A549 (cell line): Measurements from ENCODE around the gene CXCL12. TPM values are rescaled to one million over a fixed set of nuclear protein-coding genes. Genes with fewer than 3 reads are reported as not detected.
A peak's percentile ranks its signal among the peaks of the same experiment; 100 is the strongest.

ENCODE experiments used
- ATAC-seq, 2 experiments: fragments of 200-7000 bp in 1 of 2; fragments of >200 bp in 1 of 2; cut with Nextera tagmentation in 1 of 2; cut with Tn5 transposase in 1 of 2; 3 replicates each; pipeline versions ENCODE4 v1.8.0 to v1.9.1; 2018 to 2020; ENCODE audit warnings: mild to moderate bottlenecking in 1 of 2, moderate library complexity in 1 of 2
- CTCF ChIA-PET: fragments of 300-600 bp; sonication (Branson Sonifier 250); formaldehyde crosslinking; extraction: SDS; loops from one replicate; lab custom pipeline; 2021; ENCODE audit warnings: antibody characterized with exemption, inconsistent platforms; lab: Yijun Ruan, JAX
- POLR2A ChIA-PET: fragments of 350-600 bp; formaldehyde crosslinking; extraction: SDS; loops from one replicate; lab custom pipeline; 2021; ENCODE audit warnings: antibody characterized with exemption, inconsistent platforms; lab: Yijun Ruan, JAX
- DNase-seq, 2 experiments: peaks; one replicate each; pipeline versions ENCODE4 v3.0.0 to v3.0.0-alpha.2; 2011 to 2016; ENCODE audit warnings: low read depth in 1 of 2, low spot score in 1 of 2
- FAIRE-seq: peaks from 2 replicates; lab custom pipeline; 2011; peaks lifted over from hg19 to GRCh38; lab: Jason Lieb, UNC
- H3K27ac ChIP-seq, 2 experiments: fragments of >200 bp; sonication (Bioruptor Twin); formaldehyde crosslinking; 3 replicates each; pipeline ENCODE4 v1.5.1; 2016 to 2017
- H3K4me1 ChIP-seq: fragments of >200 bp; sonication (Bioruptor Twin); formaldehyde crosslinking; 3 replicates; pipeline ENCODE4 v1.6.1; 2016
- H3K4me2 ChIP-seq: fragments of >200 bp; sonication (Bioruptor Twin); formaldehyde crosslinking; 3 replicates; pipeline ENCODE4 v1.6.1; 2016
- H3K4me3 ChIP-seq: fragments of >200 bp; sonication (Bioruptor Twin); formaldehyde crosslinking; 3 replicates; pipeline ENCODE4 v1.5.1; 2016
- H3K9me3 ChIP-seq: fragments of >200 bp; sonication (Bioruptor Twin); formaldehyde crosslinking; 3 replicates; pipeline ENCODE4 v1.6.1; 2016
- BHLHE40 ChIP-seq: IDR thresholded peaks from 2 replicates; pipeline ENCODE4 v1.6.1; 2012; ENCODE audit warnings: low read depth, low read length, inconsistent platforms
- CBX2 ChIP-seq: fragments of 200-600 bp; sonication (generic); IDR thresholded peaks from 2 replicates; pipeline ENCODE4 v1.6.1; 2016; ENCODE audit warnings: low read depth, mild to moderate bottlenecking, borderline replicate concordance
- CBX8 ChIP-seq: fragments of 200-600 bp; sonication (generic); IDR thresholded peaks from 2 replicates; pipeline ENCODE4 v1.6.1; 2016
- EHF ChIP-seq: fragments of 250-450 bp; sonication (Bioruptor Pico); IDR thresholded peaks from 2 replicates; pipeline ENCODE4 v1.5.0; 2020; ENCODE audit warnings: mild to moderate bottlenecking
- FOSB ChIP-seq: fragments of 250-450 bp; sonication (Bioruptor Pico); IDR thresholded peaks from 2 replicates; pipeline ENCODE4 v1.5.0; 2020; ENCODE audit warnings: mild to moderate bottlenecking, moderate library complexity
- GATA3 ChIP-seq: IDR thresholded peaks from 2 replicates; pipeline ENCODE4 v1.6.1; 2012; ENCODE audit warnings: borderline replicate concordance
- HEYL ChIP-seq: fragments of 250-450 bp; sonication (Bioruptor Pico); IDR thresholded peaks from 2 replicates; pipeline ENCODE4 v1.8.0; 2021; ENCODE audit warnings: mild to moderate bottlenecking, moderate library complexity
- HOXA7 ChIP-seq: fragments of 250-450 bp; sonication (Bioruptor Pico); IDR thresholded peaks from 2 replicates; pipeline ENCODE4 v1.5.0; 2020; ENCODE audit warnings: mild to moderate bottlenecking, moderate library complexity
- HOXB13 ChIP-seq: fragments of 250-450 bp; sonication (Bioruptor Pico); IDR thresholded peaks from 2 replicates; pipeline ENCODE4 v1.5.0; 2020; ENCODE audit warnings: low read depth, mild to moderate bottlenecking, moderate library complexity
- HOXB5 ChIP-seq: fragments of 250-450 bp; sonication (Bioruptor Pico); IDR thresholded peaks from 2 replicates; pipeline ENCODE4 v1.5.0; 2020; ENCODE audit warnings: mild to moderate bottlenecking, moderate library complexity
- KDM5A ChIP-seq: fragments of 200-600 bp; sonication (generic); IDR thresholded peaks from 2 replicates; pipeline ENCODE4 v1.6.1; 2016; ENCODE audit warnings: antibody characterized with exemption, mild to moderate bottlenecking
- MAZ ChIP-seq: fragments of 150-350 bp; IDR thresholded peaks from 2 replicates; pipeline ENCODE4 v1.6.1; 2014; ENCODE audit warnings: antibody characterized with exemption, low read depth, low read length, borderline replicate concordance
- MYC ChIP-seq: IDR thresholded peaks from 2 replicates; pipeline ENCODE4 v1.6.1; 2012; ENCODE audit warnings: mild to moderate bottlenecking, inconsistent platforms, low read length, improper control_type of control experiment, borderline replicate concordance
- NPAS2 ChIP-seq: fragments of 250-450 bp; sonication (Bioruptor Pico); IDR thresholded peaks from 2 replicates; pipeline ENCODE4 v1.8.0; 2022; ENCODE audit warnings: mild to moderate bottlenecking, moderate library complexity, borderline replicate concordance
- NR3C1 ChIP-seq: fragments of >200 bp; sonication (Bioruptor Twin); formaldehyde crosslinking; IDR thresholded peaks from 3 replicates; pipeline ENCODE4 v1.6.1; 2017
- POLR2AphosphoS2 ChIP-seq: conservative IDR thresholded peaks from 2 replicates; pipeline ENCODE4 v1.6.1; 2012; ENCODE audit warnings: low read length, improper control_type of control experiment, inconsistent platforms
- RAD21 ChIP-seq, 2 experiments: fragments of >200 bp in 1 of 2; sonication (Bioruptor Twin) in 1 of 2; formaldehyde crosslinking in 1 of 2; IDR thresholded peaks in 1 of 2; conservative IDR thresholded peaks in 1 of 2; 2 replicates in 1 of 2; 3 replicates in 1 of 2; pipeline ENCODE4 v1.6.1; 2012 to 2018; ENCODE audit warnings: inconsistent platforms in 1 of 2
- RNF2 ChIP-seq: fragments of 200-600 bp; sonication (generic); IDR thresholded peaks from 2 replicates; pipeline ENCODE4 v1.6.1; 2016; ENCODE audit warnings: low read depth, mild to moderate bottlenecking, antibody characterized with exemption, moderate library complexity, borderline replicate concordance
- SMC3 ChIP-seq: fragments of >200 bp; sonication (Bioruptor Twin); formaldehyde crosslinking; IDR thresholded peaks from 3 replicates; pipeline ENCODE4 v1.6.1; 2018; ENCODE audit warnings: inconsistent platforms
- TFCP2L1 ChIP-seq: fragments of 250-450 bp; sonication (Bioruptor Pico); IDR thresholded peaks from 2 replicates; pipeline ENCODE4 v1.5.0; 2021; ENCODE audit warnings: mild to moderate bottlenecking
- TP53 ChIP-seq: fragments of 250-450 bp; sonication (Bioruptor Pico); IDR thresholded peaks from 2 replicates; pipeline ENCODE4 v1.5.0; 2021; ENCODE audit warnings: mild to moderate bottlenecking, moderate library complexity
- ZNF302 ChIP-seq: fragments of 250-450 bp; sonication (Bioruptor Pico); IDR thresholded peaks from 2 replicates; pipeline ENCODE4 v1.9.0; 2021; ENCODE audit warnings: inconsistent platforms, mild to moderate bottlenecking, moderate library complexity
- WGBS: methylation state at CpG from one replicate; pipeline ENCODE4 v1.1.6; 2017; ENCODE audit errors: missing lambda C conversion rate; 5-methylcytosine and 5-hydroxymethylcytosine counted together
- polyA minus RNA-seq: library from RNA; depleted of rRNA, polyadenylated mRNA; stranded (reverse); fragments of >200 nt; gene quantifications from 2 replicates; pipeline ENCODE4 v1.2.3, GENCODE V29; 2011; rRNA and poly(A)+ RNA removed
- polyA plus RNA-seq, 4 experiments: library from polyadenylated mRNA; depleted of rRNA in 3 of 4; stranded (reverse); fragments of >200 nt; fragmentation: RNase III in 1 of 4; extraction: RNeasy Plus Mini Kit Qiagen cat#74134 plus additional on column Dnase treatment in 1 of 4; gene quantifications; 2 replicates in 3 of 4; 3 replicates in 1 of 4; pipeline ENCODE4 v1.2.3, GENCODE V29; 2011 to 2017
- TF ChIP-seq, protein P1 (sequence below): fragments of 200-600 bp; sonication (generic); IDR thresholded peaks from 2 replicates; pipeline ENCODE4 v1.6.1; 2016; ENCODE audit warnings: antibody characterized with exemption, mild to moderate bottlenecking, moderate library complexity
- TF ChIP-seq, protein P2 (sequence below): IDR thresholded peaks from 2 replicates; pipeline ENCODE4 v1.6.1; 2012; ENCODE audit warnings: low read depth, borderline replicate concordance
- TF ChIP-seq, protein P3 (sequence below): fragments of >200 bp; sonication (Bioruptor Twin); formaldehyde crosslinking; IDR thresholded peaks from 2 replicates; pipeline ENCODE4 v1.6.1; 2016
- TF ChIP-seq, protein P4 (sequence below): fragments of 250-450 bp; sonication (Bioruptor Pico); IDR thresholded peaks from 2 replicates; pipeline ENCODE4 v1.5.0; 2020; ENCODE audit warnings: low read depth, mild to moderate bottlenecking, moderate library complexity
- TF ChIP-seq, protein P5 (sequence below): IDR thresholded peaks from 2 replicates; pipeline ENCODE4 v1.6.1; 2012

The CXCL12 gene
- polyA plus RNA-seq (2011; rRNA removed), result 0.13 and 0.17 TPM in 2 replicates
- polyA plus RNA-seq (2012; cell fraction: cytosol; rRNA removed), result 0.09 and 0.12 TPM in 2 replicates
- 0.07 and 0.13 TPM in 2 replicates for polyA plus RNA-seq (2012; cell fraction: nucleus; rRNA removed)
- polyA plus RNA-seq (2017; fragmentation: RNase III; extraction: RNeasy Plus Mini Kit Qiagen cat#74134 plus additional on column Dnase treatment), result 0.07 to 0.28 TPM (median 0.17 TPM) in 3 replicates
- 0.73 TPM in 1 of 2 replicates, not detected in the other for polyA minus RNA-seq

DNA sequence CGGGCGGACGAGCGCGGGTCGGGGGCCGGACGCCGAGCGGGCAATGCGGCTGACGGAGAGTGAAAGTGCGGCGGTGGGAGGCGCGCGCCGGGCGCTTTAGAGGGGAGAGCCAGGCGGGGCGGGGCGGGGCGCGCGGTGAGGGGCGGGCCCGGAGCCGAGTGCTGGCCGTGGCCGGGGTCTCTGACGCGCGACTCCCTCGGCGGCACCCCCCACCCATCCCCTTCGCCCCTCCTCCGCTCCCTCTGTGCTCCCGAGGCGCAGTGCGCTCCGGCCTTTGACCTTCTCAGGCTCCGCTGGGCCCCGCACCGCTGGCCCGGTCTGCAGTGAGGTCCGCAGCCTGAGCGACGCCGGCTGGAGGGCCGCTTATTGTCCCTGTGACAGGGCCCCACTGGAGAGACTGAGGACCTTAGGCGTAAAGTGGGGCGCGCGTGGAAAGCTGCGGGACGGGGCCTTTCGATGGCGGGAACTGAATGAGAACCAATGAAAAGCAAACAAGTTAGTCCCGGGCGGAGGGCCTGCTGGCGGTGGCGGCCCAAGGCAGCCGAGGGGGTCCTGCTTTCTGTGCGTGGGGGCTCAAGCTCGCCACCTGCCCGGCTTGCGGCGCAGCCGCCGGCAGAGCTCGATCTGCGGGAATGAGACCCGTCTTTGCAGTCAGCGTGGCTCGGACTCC lies at the start of gene CXCL12:
CXCL12 (minus strand) TSS at position 72 of the 670 bp plus-strand sequence. CDS start 92 bp downstream, outside the sequence.
- ATAC-seq (no peak; a peak in 1 of 6 replicates), DNase-seq (no peak), FAIRE-seq (no peak)
- Histone ChIP-seq H3K4me2 (peak within 1 kb of the TSS; percentile 63), H3K4me3 (peak within 1 kb of the TSS; percentile 26; the same call in 2 of the 3 replicates), H3K9me3 (no peaks in the 10 kb centered on the region), H3K4me1 (no peaks in the 10 kb centered on the region), H3K27ac (no peak within 1 kb of the TSS; a peak in 1 of 6 replicates)
- 34% methylated on average over 22 of the region's 75 CpGs for WGBS
- TF ChIP-seq FOSB (no peak), TP53 (CRISPR knock-in tag) (no peak), HOXB13 (CRISPR knock-in tag) (no peak), EHF (CRISPR knock-in tag) (no peak), HOXA7 (no peak), POLR2AphosphoS2 (no peak), GATA3 (no peak), TFCP2L1 (CRISPR knock-in tag) (no peak), NR3C1 (no peak), NPAS2 (CRISPR knock-in tag) (no peak), SMC3 (no peak), ZNF302 (CRISPR knock-in tag) (no peak), KDM5A (no peak), HEYL (CRISPR knock-in tag) (no peak), BHLHE40 (no peak), CBX2 (no peak)
- TF ChIP-seq, protein P1, sequence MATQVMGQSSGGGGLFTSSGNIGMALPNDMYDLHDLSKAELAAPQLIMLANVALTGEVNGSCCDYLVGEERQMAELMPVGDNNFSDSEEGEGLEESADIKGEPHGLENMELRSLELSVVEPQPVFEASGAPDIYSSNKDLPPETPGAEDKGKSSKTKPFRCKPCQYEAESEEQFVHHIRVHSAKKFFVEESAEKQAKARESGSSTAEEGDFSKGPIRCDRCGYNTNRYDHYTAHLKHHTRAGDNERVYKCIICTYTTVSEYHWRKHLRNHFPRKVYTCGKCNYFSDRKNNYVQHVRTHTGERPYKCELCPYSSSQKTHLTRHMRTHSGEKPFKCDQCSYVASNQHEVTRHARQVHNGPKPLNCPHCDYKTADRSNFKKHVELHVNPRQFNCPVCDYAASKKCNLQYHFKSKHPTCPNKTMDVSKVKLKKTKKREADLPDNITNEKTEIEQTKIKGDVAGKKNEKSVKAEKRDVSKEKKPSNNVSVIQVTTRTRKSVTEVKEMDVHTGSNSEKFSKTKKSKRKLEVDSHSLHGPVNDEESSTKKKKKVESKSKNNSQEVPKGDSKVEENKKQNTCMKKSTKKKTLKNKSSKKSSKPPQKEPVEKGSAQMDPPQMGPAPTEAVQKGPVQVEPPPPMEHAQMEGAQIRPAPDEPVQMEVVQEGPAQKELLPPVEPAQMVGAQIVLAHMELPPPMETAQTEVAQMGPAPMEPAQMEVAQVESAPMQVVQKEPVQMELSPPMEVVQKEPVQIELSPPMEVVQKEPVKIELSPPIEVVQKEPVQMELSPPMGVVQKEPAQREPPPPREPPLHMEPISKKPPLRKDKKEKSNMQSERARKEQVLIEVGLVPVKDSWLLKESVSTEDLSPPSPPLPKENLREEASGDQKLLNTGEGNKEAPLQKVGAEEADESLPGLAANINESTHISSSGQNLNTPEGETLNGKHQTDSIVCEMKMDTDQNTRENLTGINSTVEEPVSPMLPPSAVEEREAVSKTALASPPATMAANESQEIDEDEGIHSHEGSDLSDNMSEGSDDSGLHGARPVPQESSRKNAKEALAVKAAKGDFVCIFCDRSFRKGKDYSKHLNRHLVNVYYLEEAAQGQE, result no peak
- TF ChIP-seq, protein P2, sequence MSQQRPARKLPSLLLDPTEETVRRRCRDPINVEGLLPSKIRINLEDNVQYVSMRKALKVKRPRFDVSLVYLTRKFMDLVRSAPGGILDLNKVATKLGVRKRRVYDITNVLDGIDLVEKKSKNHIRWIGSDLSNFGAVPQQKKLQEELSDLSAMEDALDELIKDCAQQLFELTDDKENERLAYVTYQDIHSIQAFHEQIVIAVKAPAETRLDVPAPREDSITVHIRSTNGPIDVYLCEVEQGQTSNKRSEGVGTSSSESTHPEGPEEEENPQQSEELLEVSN, result no peak
- TF ChIP-seq, protein P3, sequence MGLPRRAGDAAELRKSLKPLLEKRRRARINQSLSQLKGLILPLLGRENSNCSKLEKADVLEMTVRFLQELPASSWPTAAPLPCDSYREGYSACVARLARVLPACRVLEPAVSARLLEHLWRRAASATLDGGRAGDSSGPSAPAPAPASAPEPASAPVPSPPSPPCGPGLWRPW, result no peak
- TF ChIP-seq, protein P4, sequence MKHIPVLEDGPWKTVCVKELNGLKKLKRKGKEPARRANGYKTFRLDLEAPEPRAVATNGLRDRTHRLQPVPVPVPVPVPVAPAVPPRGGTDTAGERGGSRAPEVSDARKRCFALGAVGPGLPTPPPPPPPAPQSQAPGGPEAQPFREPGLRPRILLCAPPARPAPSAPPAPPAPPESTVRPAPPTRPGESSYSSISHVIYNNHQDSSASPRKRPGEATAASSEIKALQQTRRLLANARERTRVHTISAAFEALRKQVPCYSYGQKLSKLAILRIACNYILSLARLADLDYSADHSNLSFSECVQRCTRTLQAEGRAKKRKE (CRISPR knock-in tag), result no peak
- ChIA-PET POLR2A (no interaction called here), CTCF (interaction anchor here (0.7 to 3.3 kb wide), 10 partner anchors 8 to 718 kb away, joined by 3 to 18 read pairs (median 6); no protein-coding TSS in a partner anchor)

DNA sequence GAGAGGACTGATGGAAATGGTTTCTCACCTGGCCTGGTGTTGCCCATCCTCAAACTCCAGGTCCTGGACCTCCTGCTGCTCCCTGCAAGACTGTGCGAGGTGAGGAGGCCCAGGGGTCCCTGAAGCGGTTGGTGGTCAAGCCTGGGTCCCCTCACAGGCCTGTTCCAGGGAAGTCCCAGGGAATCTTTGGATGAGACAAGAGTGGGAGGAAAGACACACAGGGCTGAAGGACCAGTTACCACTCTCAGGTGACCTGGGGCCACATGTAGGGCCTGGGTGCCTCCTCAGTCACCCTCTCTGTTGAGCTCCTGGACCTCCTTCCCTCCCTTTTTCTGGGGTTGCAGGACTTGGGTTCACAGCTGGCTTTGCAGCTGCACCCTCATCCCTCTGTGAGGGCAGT lies 42.6 kb upstream of the CXCL12 start:
- no peak for ATAC-seq
- Histone ChIP-seq H3K4me1 (no peaks in the 10 kb centered on the region), H3K27ac (no peak overlapping the region), H3K9me3 (no peaks in the 10 kb centered on the region), H3K4me2 (no peak overlapping the region), H3K4me3 (no peak overlapping the region)
- ChIA-PET POLR2A (no interaction called here), CTCF (interaction anchor here (1.5 kb wide), 1 partner anchor 18 kb away, joined by 3 read pairs; no protein-coding TSS in a partner anchor)
- no peak for FAIRE-seq
- no peak for DNase-seq
- 11% methylated on average over 2 of the region's 2 CpGs for WGBS
- TF ChIP-seq, protein P5, sequence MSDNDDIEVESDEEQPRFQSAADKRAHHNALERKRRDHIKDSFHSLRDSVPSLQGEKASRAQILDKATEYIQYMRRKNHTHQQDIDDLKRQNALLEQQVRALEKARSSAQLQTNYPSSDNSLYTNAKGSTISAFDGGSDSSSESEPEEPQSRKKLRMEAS, result no peak
- TF ChIP-seq MYC (no peak), HOXB5 (no peak), HOXA7 (no peak), RAD21 (conservative IDR thresholded peaks at IDR 0.05 in 1 of 2, IDR thresholded peaks at IDR 0.05 in 1 of 2) (no peak), NPAS2 (CRISPR knock-in tag) (no peak), CBX8 (no peak), FOSB (no peak), RNF2 (no peak), MAZ (no peak)
- TF ChIP-seq, protein P1, result no peak
